HUDEP-2 (cell line): ENCODE data around the gene MGP.

ENCODE experiments used
- DNase-seq, 76 experiments: peaks; one replicate each; lab custom pipeline; 2025; ENCODE audit not compliant: unreplicated experiment in 76 of 76; lab: John Stamatoyannopoulos, UW

MGP gene

DNA sequence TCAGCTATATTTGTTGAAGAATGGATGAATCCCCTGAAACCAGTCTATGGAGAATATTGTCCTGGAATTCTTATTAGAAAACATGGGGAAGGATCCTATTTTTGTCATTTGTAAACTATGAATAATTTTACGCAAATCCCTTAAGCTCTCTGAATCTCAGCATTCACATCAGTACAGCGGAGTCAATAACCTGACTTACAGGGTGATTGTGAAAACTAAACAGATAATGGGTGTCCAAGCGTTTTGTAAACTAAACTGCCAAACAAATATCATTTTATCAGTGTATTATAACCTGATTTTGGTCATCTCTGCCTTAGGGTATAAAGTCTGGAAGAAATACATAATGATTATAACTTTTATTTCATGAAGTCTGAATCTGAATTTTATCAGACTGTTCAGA, 52.3 kb downstream of the MGP start:
- DNase-seq: no peak
